HG02759 (cell line): ENCODE data around the gene SCN8A.

ENCODE experiments used
- ATAC-seq: cut with Tn5 transposase; IDR thresholded peaks from one replicate; pipeline ENCODE4 v1.9.1; 2021; ENCODE audit warnings: mild to moderate bottlenecking, moderate library complexity; ENCODE audit not compliant: unreplicated experiment

Gene SCN8A

DNA sequence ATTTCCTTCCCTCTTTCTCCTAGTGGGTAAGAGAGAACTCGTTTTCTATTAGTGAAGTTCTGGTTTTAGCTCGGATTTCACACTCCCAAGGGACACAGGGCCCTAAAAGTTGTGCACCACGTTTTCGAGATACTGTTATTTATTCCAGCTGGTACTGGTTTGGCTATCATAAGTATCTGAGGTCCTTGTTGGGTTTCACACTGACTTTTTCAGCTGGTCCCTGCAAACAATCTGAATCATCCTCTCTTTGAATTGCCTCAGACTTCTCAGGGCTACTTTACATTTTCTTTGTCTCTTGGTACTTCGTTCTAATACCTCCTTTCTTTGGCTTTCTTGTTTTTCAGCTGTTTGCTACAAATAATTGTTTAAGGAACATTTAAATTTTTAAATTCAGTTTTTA lies 75.7 kb downstream of the SCN8A start:
- ATAC-seq: no peak

DNA sequence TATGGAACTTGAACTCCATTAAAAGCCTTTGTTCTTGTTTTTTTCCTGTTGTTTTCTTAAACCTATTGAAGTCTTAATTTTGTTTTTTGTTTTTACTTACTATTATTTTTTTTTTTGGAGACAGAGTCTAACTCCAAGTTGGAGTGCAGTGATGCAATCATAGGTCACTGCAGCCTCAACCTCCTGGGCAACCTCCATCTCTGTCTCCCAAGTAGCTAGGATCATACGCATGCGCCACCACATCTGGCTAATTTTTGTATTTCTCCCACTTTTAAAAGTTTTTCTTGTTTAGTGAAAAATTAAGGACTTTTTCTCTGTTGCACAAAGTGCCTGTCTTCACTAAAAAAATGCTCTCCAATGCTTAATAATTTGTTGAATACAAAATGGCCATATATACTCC lies 76.2 kb downstream of the SCN8A start:
- no peak for ATAC-seq

DNA sequence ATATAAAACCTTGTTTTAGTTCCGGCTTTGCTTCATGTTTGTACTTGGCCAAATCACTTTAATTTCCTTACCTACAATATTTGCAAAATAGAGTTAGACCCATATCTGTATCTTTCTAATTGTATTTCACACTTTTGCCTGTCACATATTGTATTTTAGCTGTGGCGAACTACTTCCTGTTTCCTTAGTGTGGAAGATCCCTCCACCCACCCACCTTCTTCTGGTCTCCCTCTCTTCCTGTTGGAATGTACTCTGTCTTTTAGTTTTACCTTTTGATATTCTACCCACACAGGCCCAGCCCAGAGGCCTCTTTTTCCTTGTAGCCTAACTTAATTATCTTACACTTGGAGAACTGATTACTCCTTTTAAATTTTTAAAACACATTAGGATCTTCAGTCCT lies 78.2 kb downstream of the SCN8A start:
- ATAC-seq: no peak

DNA sequence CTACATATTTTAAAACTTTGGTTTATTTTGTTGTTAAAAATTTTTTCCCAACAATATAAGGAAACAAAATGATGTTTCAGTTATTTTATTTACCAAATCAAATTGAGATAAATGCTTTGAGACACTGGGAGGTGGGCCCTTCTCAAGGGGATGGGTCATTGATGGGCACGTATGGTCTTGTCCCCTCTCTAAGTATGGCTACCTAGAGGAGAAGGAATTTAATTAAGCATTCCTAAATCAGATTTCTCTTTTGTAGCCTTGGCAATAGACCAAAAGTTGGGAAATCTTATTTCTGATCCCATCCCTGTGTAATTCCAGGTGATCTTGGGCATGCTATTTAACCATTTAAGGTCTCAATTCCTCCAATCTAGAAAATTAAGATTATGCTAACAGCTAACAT lies 79.0 kb downstream of the SCN8A start:
- ATAC-seq: no peak

DNA sequence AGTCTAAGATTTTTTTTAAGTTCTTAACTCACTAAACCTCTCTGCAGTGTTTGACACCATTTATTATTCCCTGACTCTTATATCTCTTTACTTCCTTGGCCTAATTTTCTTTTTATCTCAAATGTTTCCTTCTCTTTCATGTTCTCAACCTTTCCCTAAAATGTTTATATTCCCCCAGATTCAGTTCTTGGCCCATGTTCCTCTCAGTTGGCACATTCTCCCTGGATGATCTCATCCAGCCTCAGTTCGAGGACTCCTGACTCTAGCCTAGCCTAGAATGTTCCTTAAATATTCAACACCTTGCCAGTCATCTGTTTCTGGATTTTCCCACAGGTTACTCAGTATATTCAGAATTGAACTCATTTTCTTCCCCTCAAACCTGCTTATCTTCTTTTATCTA lies 81.3 kb downstream of the SCN8A start:
- ATAC-seq: no peak

DNA sequence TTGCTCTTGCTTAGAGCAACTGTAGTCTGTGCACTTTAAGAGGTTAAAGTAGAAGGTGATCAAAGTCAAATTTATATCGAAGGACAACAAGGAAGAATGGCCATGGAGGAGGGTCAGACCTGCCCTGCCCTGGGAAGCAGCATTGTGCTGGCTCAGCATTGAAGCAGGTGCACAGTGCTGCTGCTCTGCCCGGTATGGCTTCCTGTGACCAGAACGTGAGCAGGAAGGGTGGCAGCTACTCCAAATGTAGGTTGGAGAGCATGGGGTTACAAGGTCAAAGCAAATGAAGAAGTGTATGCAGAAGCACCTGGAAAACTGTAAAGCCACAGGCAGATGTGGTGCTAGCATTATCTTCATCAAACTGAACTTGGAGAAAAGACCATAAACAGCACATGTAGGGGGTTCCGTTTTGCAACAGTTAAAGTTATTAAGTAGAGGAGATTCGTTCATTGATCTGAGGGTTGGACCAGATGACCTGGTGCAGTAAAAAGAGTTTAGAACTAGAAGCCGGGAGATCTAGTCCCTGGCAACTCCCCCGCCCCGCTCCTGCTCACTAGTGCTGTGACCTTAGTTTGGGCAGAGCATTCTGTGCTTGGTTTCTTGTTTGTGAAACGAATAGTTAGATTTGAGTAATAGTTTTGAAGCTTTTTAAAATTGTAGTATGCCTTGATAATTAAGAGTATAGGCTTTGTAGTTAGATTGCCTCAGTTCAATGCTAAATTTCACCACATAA lies 84.2 kb downstream of the SCN8A start:
- ATAC-seq: no peak

DNA sequence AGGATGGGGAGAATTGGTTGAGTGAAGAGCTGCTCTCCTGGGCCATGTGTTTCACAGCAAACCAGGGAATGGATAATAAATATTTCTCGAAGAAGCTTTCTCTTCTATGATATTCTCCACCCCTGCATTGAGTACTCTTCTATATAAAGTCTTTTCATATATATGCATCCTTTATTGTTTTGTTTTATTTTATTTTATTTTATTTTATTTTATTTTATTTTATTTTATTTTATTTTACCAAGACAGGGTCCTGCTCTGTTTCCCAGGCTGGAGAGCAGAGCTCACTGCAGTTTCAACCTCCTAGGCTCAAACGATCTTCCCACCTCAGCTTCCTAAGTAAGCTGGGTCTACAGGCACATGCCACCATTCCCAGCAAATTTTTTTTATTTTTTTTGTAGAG lies 85.8 kb downstream of the SCN8A start:
- no peak for ATAC-seq

DNA sequence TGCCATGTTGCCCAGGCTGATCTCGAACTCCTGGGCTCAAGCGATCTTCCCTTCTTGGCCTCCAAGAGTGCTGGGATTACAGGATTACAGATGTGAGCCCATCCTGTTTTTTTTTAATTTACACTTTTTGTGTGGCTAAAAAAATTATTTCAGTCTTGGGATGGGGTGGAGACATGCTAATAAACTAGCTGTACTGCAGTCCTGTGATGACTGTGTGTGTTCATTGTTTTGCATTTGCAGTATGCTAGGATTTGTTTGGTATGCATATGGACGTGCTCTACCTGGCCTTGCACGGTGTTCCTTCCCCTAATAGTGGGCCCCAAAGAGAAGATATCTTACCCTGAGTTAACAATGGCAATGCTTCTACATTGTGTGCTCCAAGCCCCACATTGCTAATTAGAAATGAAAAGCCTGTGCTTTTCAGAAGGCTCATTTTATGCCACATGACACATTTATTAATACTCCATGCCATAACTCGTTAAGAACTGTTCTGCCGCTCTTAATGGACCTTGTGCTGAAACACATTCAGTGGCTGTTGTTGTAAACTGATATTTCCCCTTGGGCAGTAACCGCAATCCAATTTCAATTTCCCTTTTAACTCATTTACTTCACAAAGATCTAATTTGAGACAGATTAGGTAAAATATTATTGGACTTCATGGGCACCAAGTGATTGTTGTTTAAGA lies 86.4 kb downstream of the SCN8A start:
- ATAC-seq: no peak

DNA sequence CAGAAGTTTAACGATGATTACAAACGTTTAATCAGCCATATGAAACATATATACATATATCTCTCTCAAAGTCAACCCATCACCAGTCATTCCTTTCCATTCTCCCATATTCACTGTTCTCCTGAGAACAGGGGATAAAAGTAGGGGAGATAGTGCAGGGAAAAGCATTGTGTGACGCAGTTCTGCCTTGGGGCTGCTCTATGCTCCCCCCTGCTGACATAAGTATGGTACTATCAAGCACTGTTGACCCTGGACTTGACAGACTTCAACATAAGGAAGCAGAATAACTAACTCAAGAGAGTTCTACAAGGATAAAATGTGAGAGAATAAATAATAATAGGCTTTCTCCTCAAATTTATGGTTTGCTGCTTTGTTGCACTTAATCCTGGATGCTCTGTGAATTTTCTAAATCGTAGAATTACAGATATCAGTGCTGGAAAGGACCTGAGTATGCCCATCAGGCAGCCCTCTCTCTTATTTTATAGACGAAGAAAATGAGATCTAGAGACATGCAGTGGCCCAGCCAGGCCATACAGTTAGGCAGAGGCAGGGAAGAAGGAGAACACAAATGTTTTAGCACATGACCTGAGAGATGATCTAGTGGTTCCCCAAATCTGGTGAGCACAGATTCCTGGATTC lies 87.2 kb downstream of the SCN8A start:
- ATAC-seq: no peak

DNA sequence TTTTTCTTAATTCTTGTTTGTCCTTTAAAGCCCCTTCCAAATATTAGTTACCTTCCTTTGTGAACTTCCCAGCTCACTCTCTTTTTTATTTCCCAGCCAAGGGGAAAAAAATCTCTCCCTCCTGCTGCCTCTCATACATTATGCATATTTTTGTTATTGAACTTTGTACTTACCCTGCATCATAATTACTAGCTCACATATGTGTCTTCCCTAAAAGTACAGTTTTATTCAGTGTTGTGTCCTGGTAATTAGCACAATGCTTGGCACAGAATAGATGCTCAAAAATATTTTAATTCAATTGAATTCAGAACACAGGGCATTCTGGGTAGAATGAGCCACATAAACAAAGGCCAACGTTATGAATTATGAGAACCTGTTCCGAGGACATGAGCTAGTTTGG lies 91.9 kb downstream of the SCN8A start:
- no peak for ATAC-seq

DNA sequence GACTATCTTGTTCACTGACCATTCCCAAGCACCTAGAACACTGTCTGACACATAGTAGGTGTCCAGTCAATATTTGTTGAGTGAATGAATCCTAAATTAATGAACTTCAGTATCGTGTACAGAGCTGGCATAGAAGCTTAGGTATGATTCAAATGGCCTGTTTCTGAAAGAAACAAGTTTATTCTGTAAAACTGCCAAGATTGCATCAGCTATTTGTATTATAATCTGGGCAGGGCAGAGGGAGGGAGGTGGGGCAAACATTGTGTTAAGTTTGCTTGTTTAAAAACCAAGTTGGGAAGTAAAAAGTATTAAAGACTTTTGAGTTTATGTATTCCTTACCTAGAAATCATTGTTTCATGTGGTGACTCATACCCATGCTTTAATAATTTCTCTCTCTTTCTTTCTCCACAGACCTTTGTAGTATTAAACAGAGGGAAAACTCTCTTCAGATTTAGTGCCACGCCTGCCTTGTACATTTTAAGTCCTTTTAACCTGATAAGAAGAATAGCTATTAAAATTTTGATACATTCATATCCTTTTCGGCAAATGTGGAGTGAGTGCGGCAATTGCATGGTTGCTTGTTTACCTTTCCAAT lies 92.8 kb downstream of the SCN8A start:
- ATAC-seq: no peak

DNA sequence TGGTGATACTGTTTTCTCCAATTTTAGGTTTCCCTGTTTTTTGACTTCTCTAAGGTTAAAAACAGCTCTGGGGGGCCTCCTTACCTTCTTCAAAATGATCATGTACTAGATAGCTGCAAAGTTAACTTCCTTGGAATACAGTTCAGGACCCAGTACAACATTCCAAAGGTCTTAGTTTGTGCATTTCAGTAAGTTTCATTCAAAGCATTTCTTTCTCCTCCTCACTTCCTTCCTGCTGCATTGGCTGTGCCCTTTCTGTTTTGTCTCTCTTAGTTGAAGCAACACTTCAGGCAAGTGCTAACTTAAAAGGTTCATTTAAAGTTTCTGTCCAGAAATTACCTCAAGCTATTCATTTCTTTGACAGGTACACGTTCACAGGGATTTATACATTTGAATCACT lies 95.7 kb downstream of the SCN8A start:
- ATAC-seq: no peak

DNA sequence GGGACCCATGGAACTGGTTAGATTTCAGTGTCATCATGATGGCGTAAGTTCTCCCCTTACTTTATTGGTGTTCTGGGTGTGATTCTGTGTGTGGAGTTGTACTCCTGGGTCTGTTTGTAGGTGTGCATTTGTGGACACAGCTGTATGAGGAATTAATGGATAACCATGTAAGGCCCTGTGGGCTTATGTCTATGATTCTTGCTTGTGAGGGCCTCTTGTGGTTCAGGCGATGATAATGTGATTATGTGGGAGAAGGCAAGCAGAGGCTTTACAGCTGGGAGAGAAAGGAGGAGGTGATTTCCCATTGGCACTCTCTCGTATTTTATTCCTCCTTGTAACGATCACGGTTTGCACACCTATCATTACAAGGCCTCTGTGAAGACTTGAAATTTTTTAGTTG lies 96.1 kb downstream of the SCN8A start:
- no peak for ATAC-seq

DNA sequence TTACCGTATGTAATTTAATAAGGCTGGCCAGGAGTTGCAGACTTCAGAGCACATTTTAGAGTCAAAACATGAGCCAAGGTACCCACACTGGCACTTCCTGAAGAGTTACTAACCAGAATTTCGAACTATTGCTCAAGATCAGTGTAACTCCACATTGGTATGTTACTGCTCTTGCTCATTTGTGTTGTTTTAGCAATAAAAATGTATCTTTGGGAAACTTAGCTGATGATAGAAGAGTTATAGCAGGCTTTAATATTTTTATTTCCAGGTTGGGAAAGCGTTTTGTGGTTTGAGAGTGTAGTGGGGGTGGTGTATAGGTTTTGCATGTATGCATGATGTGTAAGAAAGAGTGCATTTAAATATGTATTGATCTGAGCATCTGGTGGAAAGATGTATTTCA lies 96.6 kb downstream of the SCN8A start:
- ATAC-seq: no peak

DNA sequence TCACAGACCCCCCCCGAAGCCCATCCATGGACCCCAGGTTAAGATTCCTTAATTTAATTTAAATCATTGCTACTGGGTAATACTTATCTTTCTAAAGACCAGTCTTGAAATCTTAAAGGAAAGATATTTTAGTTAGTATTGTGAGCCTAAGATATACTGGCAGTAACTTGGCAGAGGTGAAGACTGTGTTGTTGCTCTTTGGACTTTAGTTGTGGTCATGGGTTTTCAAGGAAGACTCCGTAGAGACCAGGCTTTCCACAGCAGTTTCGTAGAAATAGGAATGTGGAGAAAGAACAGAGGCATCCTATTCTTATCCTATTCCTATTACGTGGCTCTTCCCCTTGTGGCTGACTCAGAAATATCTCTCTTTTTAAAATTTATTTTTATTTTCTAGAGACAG lies 99.0 kb downstream of the SCN8A start:
- no peak for ATAC-seq

DNA sequence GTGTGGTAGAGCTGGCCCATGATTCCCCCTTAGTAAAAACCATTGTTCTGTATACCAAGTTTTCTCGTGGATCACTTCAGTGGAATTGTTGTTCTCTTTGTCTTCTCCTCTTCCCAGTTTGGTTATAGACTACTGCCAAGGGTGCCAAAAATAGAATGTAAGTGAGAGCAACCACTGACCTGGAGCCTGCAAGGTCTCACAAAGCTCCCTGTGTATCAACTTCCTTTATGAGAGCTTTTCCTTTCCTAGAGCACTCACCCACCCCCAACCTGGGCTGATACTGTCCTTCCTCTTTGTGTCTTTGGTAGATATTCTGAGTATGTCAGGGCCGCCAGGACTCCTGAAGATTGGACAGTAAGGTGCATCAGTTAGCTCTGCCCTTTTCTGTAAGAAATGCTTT lies 101.0 kb downstream of the SCN8A start:
- ATAC-seq: no peak

DNA sequence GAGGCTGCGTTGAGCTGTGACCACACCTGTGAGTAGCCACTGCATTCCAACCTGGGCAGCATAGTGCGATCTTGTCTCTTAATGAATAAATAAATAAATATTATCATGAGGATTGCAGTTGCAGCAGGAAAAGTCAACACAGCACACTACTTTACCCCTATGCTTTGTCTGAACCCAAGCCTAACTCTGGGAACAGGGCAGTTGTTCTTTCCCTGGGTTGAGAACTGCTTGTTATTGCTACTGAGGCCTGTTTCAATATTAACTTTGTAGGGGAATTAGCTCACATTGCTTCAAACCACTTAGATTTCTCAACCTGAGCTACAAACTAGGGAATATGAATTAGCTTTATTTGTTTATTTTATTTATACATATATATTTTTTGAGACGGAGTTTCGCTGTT lies 102.5 kb downstream of the SCN8A start:
- no peak for ATAC-seq

DNA sequence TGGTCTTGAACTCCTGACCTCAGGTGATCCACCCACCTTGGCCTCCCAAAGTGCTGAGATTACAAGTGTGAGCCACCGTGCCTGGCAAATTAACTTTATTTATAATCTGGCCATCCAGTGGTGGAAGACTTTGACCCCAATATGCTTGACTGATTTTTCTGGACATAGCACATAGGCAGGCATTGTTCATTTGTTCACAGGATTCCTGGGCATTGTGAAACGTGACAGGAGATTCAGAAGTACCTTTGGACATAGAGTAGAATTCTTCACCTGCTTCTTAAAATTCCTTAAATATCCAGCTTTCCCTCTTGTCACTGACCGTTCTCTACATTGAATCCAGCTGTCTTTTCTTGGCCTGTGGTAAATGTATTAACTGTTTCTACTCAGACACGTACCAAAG lies 103.1 kb downstream of the SCN8A start:
- ATAC-seq: no peak

DNA sequence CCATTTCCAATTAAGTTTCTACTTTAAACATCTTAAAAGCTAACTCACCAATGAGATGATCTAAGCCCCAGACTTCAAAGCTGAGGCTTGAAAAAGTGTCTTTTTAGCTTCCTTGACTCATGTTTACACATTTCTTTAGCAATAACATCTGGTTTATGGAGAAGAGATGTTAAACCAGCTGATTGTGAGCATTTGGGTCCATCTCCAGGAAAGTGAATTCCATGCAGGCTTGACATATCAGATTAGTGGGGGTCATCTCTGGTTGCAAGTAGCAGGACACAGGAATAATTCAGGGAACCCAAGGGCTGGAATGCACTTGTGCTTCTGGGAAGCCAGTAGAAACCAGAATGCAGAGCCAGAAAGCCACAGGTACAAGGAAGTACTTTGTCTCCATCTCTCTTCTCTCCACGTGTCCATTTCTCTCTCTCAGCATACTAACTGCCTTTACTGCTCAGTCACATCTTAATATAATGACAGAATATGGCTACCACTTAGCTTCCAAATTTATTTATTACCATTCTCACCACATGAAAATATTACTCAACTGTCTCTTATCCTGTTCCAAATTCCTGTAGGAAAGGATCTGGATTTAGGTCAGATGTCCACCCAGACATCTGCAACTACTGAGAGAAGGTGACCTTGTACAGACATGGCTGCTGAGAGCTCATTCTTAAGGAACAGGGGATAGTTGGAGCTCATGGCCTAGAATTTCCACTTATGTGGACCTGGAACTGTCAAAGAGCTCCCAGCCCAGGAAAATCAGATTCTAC lies 104.4 kb downstream of the SCN8A start:
- ATAC-seq: no peak

DNA sequence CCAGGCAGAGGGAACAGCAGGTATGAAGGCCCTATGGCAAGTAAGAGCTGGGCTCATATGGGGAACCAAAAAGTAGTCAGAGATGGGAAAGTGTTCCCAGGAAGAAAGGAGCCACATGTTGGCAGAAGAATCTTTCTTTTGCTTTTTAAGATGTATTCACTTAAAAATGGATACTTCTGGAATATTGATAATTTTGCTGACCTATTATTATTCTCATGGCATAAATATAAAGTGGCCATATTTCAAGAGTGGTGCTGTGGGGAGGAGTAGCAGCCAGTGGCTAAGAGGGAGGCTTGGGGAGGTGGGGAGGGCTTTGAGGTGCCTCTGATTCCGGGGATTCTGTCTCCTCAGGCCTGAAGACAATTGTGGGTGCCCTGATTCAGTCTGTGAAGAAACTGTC lies 108.2 kb downstream of the SCN8A start:
- no peak for ATAC-seq

DNA sequence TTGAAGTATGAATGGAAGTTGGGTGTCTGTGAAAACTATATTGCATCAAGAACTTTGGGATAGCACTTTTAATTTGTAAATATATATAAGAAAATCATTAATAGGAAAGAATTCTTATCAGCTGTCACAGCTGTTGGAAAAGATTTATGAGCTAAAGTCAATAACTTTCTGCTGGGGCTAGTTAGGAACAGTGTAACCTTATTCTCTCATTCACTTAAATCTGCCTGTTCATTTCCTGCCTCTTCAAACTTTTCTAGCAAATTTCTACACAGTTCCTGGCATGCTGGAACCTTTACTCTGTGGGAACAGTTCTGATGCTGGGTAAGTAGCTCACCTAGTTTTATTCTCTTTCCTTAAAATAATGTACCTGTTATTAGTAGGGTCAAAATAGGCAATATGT lies 109.9 kb downstream of the SCN8A start:
- no peak for ATAC-seq
